LoVo (cell line): ENCODE results near the gene WDR7.

Experiments
- DNase-seq: peaks from one replicate; pipeline ENCODE4 v3.0.0-alpha.2; 2016; ENCODE audit warnings: low spot score

WDR7 gene

GRCh38 chr18:56804395-56804794, 153.2 kb downstream of the WDR7 start:
- no peak for DNase-seq

GRCh38 chr18:56807901-56808300, 156.7 kb downstream of the WDR7 start:
- DNase-seq, result no peak

- DNase-seq, result no peak
These were observed 161.5 kb downstream of the WDR7 start for GRCh38 chr18:56812674-56813073.

- no peak for DNase-seq
These were observed 164.8 kb downstream of the WDR7 start for GRCh38 chr18:56815926-56816325.

- no peak for DNase-seq
These were observed 172.9 kb downstream of the WDR7 start for GRCh38 chr18:56823986-56824565.

GRCh38 chr18:56825321-56825720, 174.2 kb downstream of the WDR7 start:
- no peak for DNase-seq

- DNase-seq, result no peak
These were observed 174.7 kb downstream of the WDR7 start for GRCh38 chr18:56825878-56826277.

GRCh38 chr18:56831988-56832387, 180.8 kb downstream of the WDR7 start:
- DNase-seq, result no peak

GRCh38 chr18:56835331-56835730, 184.2 kb downstream of the WDR7 start:
- DNase-seq, result no peak

- DNase-seq, result no peak
These were observed 185.0 kb downstream of the WDR7 start for GRCh38 chr18:56836173-56836572.

- no peak for DNase-seq
These were observed 190.7 kb downstream of the WDR7 start for GRCh38 chr18:56841836-56842235.

GRCh38 chr18:56843241-56843640, 192.1 kb downstream of the WDR7 start:
- no peak for DNase-seq

GRCh38 chr18:56844556-56844955, 193.4 kb downstream of the WDR7 start:
- no peak for DNase-seq

GRCh38 chr18:56851774-56852173, 200.6 kb downstream of the WDR7 start:
- DNase-seq, result no peak

GRCh38 chr18:56853961-56854360, 202.8 kb downstream of the WDR7 start:
- DNase-seq, result no peak

- DNase-seq, result no peak
These were observed 210.1 kb downstream of the WDR7 start for GRCh38 chr18:56861244-56861643.

GRCh38 chr18:56869189-56869777, 218.1 kb downstream of the WDR7 start:
- DNase-seq, result peak; percentile 50

GRCh38 chr18:56870982-56871381, 219.8 kb downstream of the WDR7 start:
- no peak for DNase-seq

GRCh38 chr18:56872140-56872539, 221.0 kb downstream of the WDR7 start:
- no peak for DNase-seq

GRCh38 chr18:56873441-56874140, 222.4 kb downstream of the WDR7 start:
- DNase-seq, result no peak

GRCh38 chr18:56878711-56879110, 227.6 kb downstream of the WDR7 start:
- DNase-seq, result no peak

GRCh38 chr18:56884511-56884910, 233.4 kb downstream of the WDR7 start:
- no peak for DNase-seq

- no peak for DNase-seq
These were observed 237.8 kb downstream of the WDR7 start for GRCh38 chr18:56888978-56889377.

GRCh38 chr18:56889621-56890020, 238.5 kb downstream of the WDR7 start:
- DNase-seq, result no peak
